ENCODE measurements around the gene SART1.
"Not testable (repeated sequence)": the region's sequence is repeated elsewhere in the genome, so short reads cannot be mapped to it uniquely, and the experiment has no call there.

The SART1 gene

DNA sequence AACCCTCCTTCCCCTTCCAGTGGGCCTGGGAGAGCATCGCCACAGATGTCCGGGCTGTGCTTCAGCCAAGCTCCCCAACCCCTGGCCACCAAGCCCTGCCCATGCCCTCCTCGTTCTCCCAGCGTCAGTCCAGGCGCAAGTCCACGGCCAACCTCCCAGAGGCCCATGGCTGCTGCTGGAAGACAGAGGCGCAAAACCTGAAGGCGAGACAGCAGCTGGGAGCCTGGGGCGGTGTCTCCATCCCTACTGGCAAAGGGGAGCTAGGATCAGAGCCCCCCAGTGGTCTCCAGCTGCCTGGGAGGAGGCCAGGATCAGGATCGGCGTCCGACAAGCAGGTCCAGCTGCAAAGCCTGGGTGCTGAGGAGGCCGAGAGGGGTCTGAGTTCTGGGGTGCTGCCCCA is 14.4 kb upstream of the SART1 start:
- no peak overlapping the region for H3K4me3 ChIP-seq (ENCODE audit: insufficient read depth, low read depth, low read length, poor library complexity, severe bottlenecking)
- no peak for DNase-seq
- no peaks in the 10 kb centered on the region for H3K27me3 ChIP-seq (replicated peaks; ENCODE audit: control insufficient read depth, insufficient read depth, low read length, poor library complexity, severe bottlenecking)
- no peak overlapping the region for H3K27ac ChIP-seq (ENCODE audit: insufficient read depth, low read length, poor library complexity, severe bottlenecking)
- H3K4me1 ChIP-seq (ENCODE audit: control insufficient read depth, insufficient read depth, low read length, poor library complexity, severe bottlenecking) = no peaks in the 10 kb centered on the region
- no peaks in the 10 kb centered on the region for H3K9me3 ChIP-seq (ENCODE audit: control insufficient read depth, low read length)
- no peaks in the 10 kb centered on the region for H3K36me3 ChIP-seq (ENCODE audit: control insufficient read depth, insufficient read depth, low read length)

DNA sequence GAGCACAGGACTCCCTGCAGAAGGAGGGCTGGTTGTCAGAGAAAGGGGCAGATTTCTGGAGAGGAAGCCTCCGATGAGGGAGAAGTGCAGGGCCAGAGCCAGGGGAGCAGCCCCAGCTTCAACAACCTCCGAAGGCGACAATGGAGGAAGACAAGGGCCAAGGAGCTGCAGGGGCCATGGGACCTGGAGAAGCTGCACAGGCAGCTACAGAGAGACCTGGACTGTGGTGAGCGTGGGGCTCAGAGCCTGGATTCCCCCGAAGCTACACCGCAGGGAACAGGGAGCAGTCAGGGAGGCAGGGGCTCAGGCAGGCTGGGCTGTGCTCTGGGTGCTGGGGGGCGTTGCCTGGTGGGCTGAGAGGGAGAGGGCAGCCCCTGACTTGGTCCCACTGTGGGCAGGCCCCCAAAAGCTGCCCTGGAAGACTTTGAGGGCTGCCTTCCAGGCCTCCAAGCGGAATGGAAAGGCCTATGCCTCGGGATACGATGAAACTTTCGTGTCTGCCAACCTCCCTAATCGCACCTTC is 13.9 kb upstream of the SART1 start:
- H3K36me3 ChIP-seq (ENCODE audit: control insufficient read depth, insufficient read depth, low read length) = no peaks in the 10 kb centered on the region
- H3K4me3 ChIP-seq (ENCODE audit: insufficient read depth, low read depth, low read length, poor library complexity, severe bottlenecking) = no peak overlapping the region
- no peaks in the 10 kb centered on the region for H3K27me3 ChIP-seq (replicated peaks; ENCODE audit: control insufficient read depth, insufficient read depth, low read length, poor library complexity, severe bottlenecking)
- no peak for DNase-seq
- no peaks in the 10 kb centered on the region for H3K4me1 ChIP-seq (ENCODE audit: control insufficient read depth, insufficient read depth, low read length, poor library complexity, severe bottlenecking)
- H3K9me3 ChIP-seq (ENCODE audit: control insufficient read depth, low read length) = no peaks in the 10 kb centered on the region
- H3K27ac ChIP-seq (ENCODE audit: insufficient read depth, low read length, poor library complexity, severe bottlenecking) = no peak overlapping the region

GRCh38 chr11:65950711-65951110 is 10.8 kb upstream of the SART1 start:
- not testable (repeated sequence) for H3K27ac ChIP-seq (ENCODE audit: insufficient read depth, low read length, poor library complexity, severe bottlenecking); DNase-seq; H3K4me3 ChIP-seq (ENCODE audit: insufficient read depth, low read depth, low read length, poor library complexity, severe bottlenecking); H3K9me3 ChIP-seq (ENCODE audit: control insufficient read depth, low read length); H3K4me1 ChIP-seq (ENCODE audit: control insufficient read depth, insufficient read depth, low read length, poor library complexity, severe bottlenecking); H3K36me3 ChIP-seq (ENCODE audit: control insufficient read depth, insufficient read depth, low read length); H3K27me3 ChIP-seq (replicated peaks; ENCODE audit: control insufficient read depth, insufficient read depth, low read length, poor library complexity, severe bottlenecking)

DNA sequence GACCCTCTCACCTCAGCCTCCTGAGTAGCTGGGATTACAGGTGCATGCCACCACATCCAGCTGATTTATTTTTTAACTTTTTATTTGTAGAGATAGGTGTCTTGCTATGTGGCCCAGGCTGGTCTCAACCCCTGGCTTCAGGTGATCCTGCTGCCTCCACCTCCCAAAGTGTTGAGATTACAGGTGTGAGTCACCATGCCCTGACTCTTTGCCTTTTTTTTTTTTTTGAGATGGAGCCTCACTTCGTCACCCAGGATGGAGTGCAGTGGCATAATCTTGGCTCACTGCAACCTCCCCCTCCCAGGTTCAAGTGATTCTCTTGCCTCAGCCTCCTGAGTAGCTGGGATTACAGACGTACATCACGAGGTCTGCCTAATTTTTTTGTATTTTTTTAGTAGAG is 9.9 kb upstream of the SART1 start:
- not testable (repeated sequence) for H3K27me3 ChIP-seq (replicated peaks; ENCODE audit: control insufficient read depth, insufficient read depth, low read length, poor library complexity, severe bottlenecking); H3K4me3 ChIP-seq (ENCODE audit: insufficient read depth, low read depth, low read length, poor library complexity, severe bottlenecking); H3K36me3 ChIP-seq (ENCODE audit: control insufficient read depth, insufficient read depth, low read length); H3K9me3 ChIP-seq (ENCODE audit: control insufficient read depth, low read length); H3K27ac ChIP-seq (ENCODE audit: insufficient read depth, low read length, poor library complexity, severe bottlenecking); H3K4me1 ChIP-seq (ENCODE audit: control insufficient read depth, insufficient read depth, low read length, poor library complexity, severe bottlenecking); DNase-seq

DNA sequence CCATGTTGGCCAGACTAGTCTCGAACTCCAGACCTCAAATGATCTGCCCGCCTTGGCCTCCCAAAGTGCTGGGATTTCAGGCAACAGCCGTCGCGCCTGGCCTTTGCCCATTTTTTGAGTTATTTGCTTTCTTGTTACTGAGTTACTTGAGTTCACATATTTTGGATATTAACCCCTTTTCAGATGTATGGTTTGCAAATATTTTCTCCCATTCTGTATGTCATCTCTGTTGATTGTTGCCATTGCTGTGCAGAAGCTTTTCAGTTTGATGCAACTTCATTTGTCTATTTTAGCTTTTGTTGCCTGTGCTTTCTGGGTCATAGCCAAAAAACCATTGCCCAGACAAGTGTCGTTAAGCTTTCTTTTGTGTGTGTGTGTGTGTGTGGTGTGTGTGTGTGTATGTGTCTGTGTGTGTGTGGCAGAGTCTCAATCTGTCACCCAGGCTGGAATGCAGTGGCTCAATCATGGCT is 9.4 kb upstream of the SART1 start:
- Histone ChIP-seq H3K4me1 (ENCODE audit: control insufficient read depth, insufficient read depth, low read length, poor library complexity, severe bottlenecking) (no peaks in the 10 kb centered on the region), H3K36me3 (ENCODE audit: control insufficient read depth, insufficient read depth, low read length) (no peaks in the 10 kb centered on the region)

DNA sequence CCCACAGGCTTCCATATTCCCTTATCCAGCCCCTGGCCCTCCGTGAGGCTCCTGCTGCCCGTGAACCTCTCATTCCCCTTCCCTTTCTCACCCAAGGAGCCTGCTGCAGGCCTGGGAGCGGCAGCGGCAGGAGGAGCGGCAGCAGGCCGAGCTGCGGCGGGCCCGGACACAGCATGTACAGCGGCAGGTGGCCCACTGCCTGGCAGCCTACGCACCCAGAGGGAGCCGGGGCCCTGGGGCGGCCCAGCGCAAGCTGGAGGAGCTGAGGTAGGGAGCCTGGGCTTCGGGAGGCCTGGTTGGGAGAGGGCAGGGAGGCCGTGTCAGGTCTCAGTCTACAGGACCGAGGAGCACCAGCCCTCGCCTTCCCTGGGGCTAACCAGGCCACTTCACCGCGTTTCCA is 8.1 kb upstream of the SART1 start:
- DNase-seq = no peak
- Histone ChIP-seq H3K36me3 (ENCODE audit: control insufficient read depth, insufficient read depth, low read length) (no peaks in the 10 kb centered on the region), H3K4me1 (ENCODE audit: control insufficient read depth, insufficient read depth, low read length, poor library complexity, severe bottlenecking) (peaks cover 3% of the 10 kb centered on the region), H3K4me3 (ENCODE audit: insufficient read depth, low read depth, low read length, poor library complexity, severe bottlenecking) (no peak overlapping the region), H3K27me3 (replicated peaks; ENCODE audit: control insufficient read depth, insufficient read depth, low read length, poor library complexity, severe bottlenecking) (no peaks in the 10 kb centered on the region), H3K27ac (ENCODE audit: insufficient read depth, low read length, poor library complexity, severe bottlenecking) (no peak overlapping the region), H3K9me3 (ENCODE audit: control insufficient read depth, low read length) (no peaks in the 10 kb centered on the region)

More for the DNA sequence above, 9.4 kb upstream of the SART1 start:
- Histone ChIP-seq H3K9me3 (ENCODE audit: control insufficient read depth, low read length) (no peaks in the 10 kb centered on the region), H3K27me3 (replicated peaks; ENCODE audit: control insufficient read depth, insufficient read depth, low read length, poor library complexity, severe bottlenecking) (no peaks in the 10 kb centered on the region), H3K4me3 (ENCODE audit: insufficient read depth, low read depth, low read length, poor library complexity, severe bottlenecking) (no peak overlapping the region), H3K27ac (ENCODE audit: insufficient read depth, low read length, poor library complexity, severe bottlenecking) (no peak overlapping the region)
- DNase-seq = no peak

- Histone ChIP-seq H3K27me3 (replicated peaks; ENCODE audit: control insufficient read depth, insufficient read depth, low read length, poor library complexity, severe bottlenecking) (no peaks in the 10 kb centered on the region), H3K27ac (ENCODE audit: insufficient read depth, low read length, poor library complexity, severe bottlenecking) (no peak overlapping the region), H3K4me3 (ENCODE audit: insufficient read depth, low read depth, low read length, poor library complexity, severe bottlenecking) (no peak overlapping the region), H3K9me3 (ENCODE audit: control insufficient read depth, low read length) (no peaks in the 10 kb centered on the region), H3K4me1 (ENCODE audit: control insufficient read depth, insufficient read depth, low read length, poor library complexity, severe bottlenecking) (peaks cover 3% of the 10 kb centered on the region), H3K36me3 (ENCODE audit: control insufficient read depth, insufficient read depth, low read length) (no peaks in the 10 kb centered on the region)
- no peak for DNase-seq
Observed at GRCh38 chr11:65954771-65955170, 6.8 kb upstream of the SART1 start.

- no peak overlapping the region for H3K4me3 ChIP-seq (ENCODE audit: insufficient read depth, low read depth, low read length, poor library complexity, severe bottlenecking)
- no peaks in the 10 kb centered on the region for H3K27me3 ChIP-seq (replicated peaks; ENCODE audit: control insufficient read depth, insufficient read depth, low read length, poor library complexity, severe bottlenecking)
- no peaks in the 10 kb centered on the region for H3K36me3 ChIP-seq (ENCODE audit: control insufficient read depth, insufficient read depth, low read length)
- no peak overlapping the region for H3K27ac ChIP-seq (ENCODE audit: insufficient read depth, low read length, poor library complexity, severe bottlenecking)
- H3K4me1 ChIP-seq (ENCODE audit: control insufficient read depth, insufficient read depth, low read length, poor library complexity, severe bottlenecking) = peaks cover 15% of the 10 kb centered on the region
- no peak for DNase-seq
- H3K9me3 ChIP-seq (ENCODE audit: control insufficient read depth, low read length) = no peaks in the 10 kb centered on the region
Observed at GRCh38 chr11:65958291-65958690, 3.2 kb upstream of the SART1 start.

- no peak overlapping the region for H3K27ac ChIP-seq (ENCODE audit: insufficient read depth, low read length, poor library complexity, severe bottlenecking)
- H3K4me1 ChIP-seq (ENCODE audit: control insufficient read depth, insufficient read depth, low read length, poor library complexity, severe bottlenecking) = peaks cover 21% of the 10 kb centered on the region
- H3K36me3 ChIP-seq (ENCODE audit: control insufficient read depth, insufficient read depth, low read length) = peaks cover 1% of the 10 kb centered on the region
Observed at GRCh38 chr11:65958774-65959420, 2.6 kb upstream of the SART1 start.

GRCh38 chr11:65960824-65961266 is 689 bp upstream of the SART1 start:
- peak overlapping the region; percentile 100 for H3K4me3 ChIP-seq (ENCODE audit: insufficient read depth, low read depth, low read length, poor library complexity, severe bottlenecking)
- H3K27ac ChIP-seq (ENCODE audit: insufficient read depth, low read length, poor library complexity, severe bottlenecking) = peak overlapping the region; percentile 98
- H3K27me3 ChIP-seq (replicated peaks; ENCODE audit: control insufficient read depth, insufficient read depth, low read length, poor library complexity, severe bottlenecking) = no peaks in the 10 kb centered on the region
- peaks cover 20% of the 10 kb centered on the region for H3K36me3 ChIP-seq (ENCODE audit: control insufficient read depth, insufficient read depth, low read length)
- DNase-seq = no peak
- no peaks in the 10 kb centered on the region for H3K9me3 ChIP-seq (ENCODE audit: control insufficient read depth, low read length)
- H3K4me1 ChIP-seq (ENCODE audit: control insufficient read depth, insufficient read depth, low read length, poor library complexity, severe bottlenecking) = peaks cover 21% of the 10 kb centered on the region

More at GRCh38 chr11:65958774-65959420, 2.6 kb upstream of the SART1 start:
- H3K9me3 ChIP-seq (ENCODE audit: control insufficient read depth, low read length) = no peaks in the 10 kb centered on the region
- no peaks in the 10 kb centered on the region for H3K27me3 ChIP-seq (replicated peaks; ENCODE audit: control insufficient read depth, insufficient read depth, low read length, poor library complexity, severe bottlenecking)
- no peak overlapping the region for H3K4me3 ChIP-seq (ENCODE audit: insufficient read depth, low read depth, low read length, poor library complexity, severe bottlenecking)
- no peak for DNase-seq
